Activated T-helper 9 cell treated with anti-CD3 and anti-CD28 coated beads, Interleukin-2, amount 50 U/mL, for 16 hours (primary cell): ENCODE results near the gene PTPRN2.
"Not testable (repeated sequence)": the region's sequence is repeated elsewhere in the genome, so short reads cannot be mapped to it uniquely, and the experiment has no call there.

Experiments used
- DNase-seq: peaks from one replicate; pipeline ENCODE4 v3.0.0-alpha.2; 2020; ENCODE audit warnings: low read depth

The PTPRN2 gene

DNA sequence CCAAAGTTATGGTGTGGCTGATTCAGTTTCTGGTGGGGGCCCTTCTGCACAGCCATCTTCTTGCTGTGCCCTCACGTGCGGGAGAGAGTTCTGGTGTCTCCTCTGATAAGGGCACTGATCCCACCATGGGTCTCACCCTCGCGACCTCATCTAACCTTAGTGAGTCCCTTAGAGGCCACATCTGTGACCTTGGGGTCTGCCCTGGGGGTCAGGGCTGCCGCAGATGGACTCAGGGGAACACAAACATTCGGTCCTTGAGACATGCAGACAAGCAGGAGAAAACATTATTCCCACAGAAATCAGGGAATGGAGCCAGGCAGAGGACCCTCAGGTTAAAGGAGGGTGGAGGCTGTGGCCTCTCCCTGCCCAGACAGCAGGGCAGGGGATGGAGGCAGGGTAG is 1072.9 kb downstream of the PTPRN2 start:
- DNase-seq: no peak

GRCh38 chr7:157514306-157514705 is 1073.3 kb downstream of the PTPRN2 start:
- no peak for DNase-seq

- no peak for DNase-seq
These were observed 1073.9 kb downstream of the PTPRN2 start for GRCh38 chr7:157513682-157514081.

GRCh38 chr7:157513162-157513621 is 1074.4 kb downstream of the PTPRN2 start:
- no peak for DNase-seq

- no peak for DNase-seq
These were observed 1078.4 kb downstream of the PTPRN2 start for GRCh38 chr7:157509226-157509625.

GRCh38 chr7:157508477-157508881 is 1079.1 kb downstream of the PTPRN2 start:
- no peak for DNase-seq

DNA sequence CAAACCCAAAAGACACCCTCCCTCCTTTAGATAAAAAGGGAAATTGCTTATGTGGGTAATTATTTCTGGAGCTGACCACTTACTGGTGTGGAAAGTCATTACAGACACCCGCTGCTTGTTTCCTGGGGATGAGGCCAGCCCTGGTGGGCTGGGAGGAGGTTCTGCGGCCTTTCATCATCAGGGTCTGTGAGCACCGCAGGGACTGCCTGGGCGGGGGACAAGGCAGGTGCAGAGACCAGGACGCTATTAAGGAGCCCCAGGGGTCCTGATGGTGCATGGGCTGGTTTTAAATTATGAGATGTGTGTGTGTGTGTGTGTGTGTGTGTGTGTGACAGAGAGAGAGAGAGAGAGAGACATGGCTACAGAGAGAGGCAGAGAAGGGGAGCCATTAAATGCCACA is 1079.6 kb downstream of the PTPRN2 start:
- DNase-seq: no peak

GRCh38 chr7:157506268-157506667 is 1081.4 kb downstream of the PTPRN2 start:
- no peak for DNase-seq

GRCh38 chr7:157505646-157506045 is 1082.0 kb downstream of the PTPRN2 start:
- no peak for DNase-seq

- no peak for DNase-seq
These were observed 1084.4 kb downstream of the PTPRN2 start for GRCh38 chr7:157503229-157503628.

DNA sequence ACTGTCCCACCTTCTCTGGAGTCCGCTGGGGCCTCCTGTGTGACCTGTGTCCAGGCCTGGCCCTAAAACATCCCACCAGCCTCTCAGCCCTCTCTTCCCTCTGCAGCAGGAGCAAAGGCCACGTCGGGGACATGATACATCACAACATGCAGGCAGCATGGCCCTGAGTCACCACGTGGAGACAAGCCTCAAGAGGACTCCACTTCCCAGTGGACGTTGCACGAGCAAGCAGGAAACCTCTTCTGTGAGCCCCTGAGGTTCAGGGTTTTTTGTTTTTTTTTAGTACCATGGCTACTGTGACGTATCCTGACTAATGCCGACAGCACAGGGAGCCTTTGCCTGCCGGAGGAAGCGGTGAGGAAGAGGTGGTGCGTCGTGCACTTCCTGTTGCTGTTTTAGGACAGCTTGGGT is 1084.9 kb downstream of the PTPRN2 start:
- DNase-seq: peak; percentile 30

GRCh38 chr7:157501581-157501980 is 1086.0 kb downstream of the PTPRN2 start:
- peak; percentile 15 for DNase-seq

GRCh38 chr7:157500989-157501540 is 1086.6 kb downstream of the PTPRN2 start:
- DNase-seq: not testable (repeated sequence)

GRCh38 chr7:157500171-157500960 is 1087.3 kb downstream of the PTPRN2 start:
- no peak for DNase-seq

GRCh38 chr7:157499835-157500153 is 1087.8 kb downstream of the PTPRN2 start:
- no peak for DNase-seq

- no peak for DNase-seq
These were observed 1088.3 kb downstream of the PTPRN2 start for GRCh38 chr7:157499121-157499834.

DNA sequence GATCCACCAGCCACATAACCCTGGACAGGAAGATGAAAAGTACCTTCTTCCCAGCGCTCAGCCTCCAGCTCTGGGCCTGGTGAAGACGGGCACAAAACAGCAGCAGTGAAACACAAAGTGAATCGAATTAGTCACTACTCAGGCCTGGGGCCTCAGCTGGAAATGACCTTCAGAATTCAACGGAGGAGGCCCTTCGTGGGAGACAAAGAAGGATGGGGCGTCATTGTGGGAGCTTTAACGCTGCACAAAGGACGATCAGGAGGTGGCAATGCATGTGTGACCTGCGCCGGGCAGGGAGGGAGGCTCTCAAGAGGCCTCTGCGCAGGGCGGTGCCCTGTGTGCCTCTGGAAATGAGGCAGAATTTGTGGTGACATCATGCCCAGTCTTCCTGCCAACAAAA is 1089.0 kb downstream of the PTPRN2 start:
- no peak for DNase-seq

DNA sequence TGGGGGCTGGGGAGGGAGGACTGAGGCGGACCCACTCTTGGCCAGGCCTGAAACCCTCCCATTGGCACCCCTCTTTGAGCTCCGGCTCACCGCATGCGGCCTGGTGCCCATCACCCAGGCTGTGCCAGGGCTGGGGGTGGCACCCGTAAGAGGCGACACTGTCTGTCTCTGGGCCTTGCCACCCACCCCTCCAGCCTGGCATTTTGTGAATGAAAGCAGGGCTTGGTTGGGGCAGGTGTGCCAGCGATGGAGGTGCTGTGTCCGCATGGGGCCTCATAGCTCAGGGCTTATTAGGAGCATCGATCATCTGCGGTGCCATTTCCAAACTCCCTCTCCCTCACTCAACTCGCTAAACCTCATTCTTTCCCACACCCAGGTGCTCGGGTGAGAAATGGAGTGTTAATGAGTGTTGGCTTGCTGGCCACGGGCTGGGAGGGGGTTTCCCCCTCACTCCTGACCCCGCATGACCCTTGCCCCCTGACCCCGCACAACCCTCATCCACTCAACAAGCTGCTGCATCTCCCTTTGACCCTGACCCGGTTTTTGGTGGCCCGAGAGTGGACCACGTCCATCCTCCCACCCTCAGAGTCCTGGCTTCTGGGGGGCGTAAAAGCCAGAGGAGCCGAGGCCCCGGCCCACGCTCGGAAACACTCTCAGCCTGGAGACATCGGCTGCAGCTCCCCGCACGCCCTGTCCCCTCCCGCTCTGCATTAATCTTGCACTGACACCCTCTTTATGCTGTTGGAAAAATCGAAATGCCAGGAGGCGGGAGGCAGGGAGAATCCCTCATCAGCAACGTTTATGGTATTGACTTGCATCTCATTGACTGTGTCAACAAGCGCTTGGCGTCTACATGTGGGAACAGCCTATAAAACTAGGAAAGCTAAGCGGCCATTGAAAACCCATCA is 1089.6 kb downstream of the PTPRN2 start:
- DNase-seq: no peak

DNA sequence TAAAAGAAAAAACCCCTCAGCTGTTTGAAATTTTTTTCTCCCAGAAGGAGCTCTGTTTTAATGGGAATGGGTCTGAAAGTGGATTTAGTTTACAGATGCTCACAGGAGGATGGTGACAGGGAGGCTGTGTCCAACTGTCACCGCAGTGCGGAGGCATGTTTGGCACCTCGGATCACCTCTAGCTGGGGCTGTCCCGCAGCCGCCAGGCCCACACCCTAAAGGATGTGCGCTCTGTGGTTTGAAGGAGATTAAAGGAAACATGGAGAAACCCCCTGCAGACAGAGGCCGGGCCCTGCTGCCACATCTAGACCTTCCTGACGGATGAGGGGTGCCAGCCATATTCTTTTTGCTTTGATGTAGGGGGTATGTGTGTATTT is 1090.3 kb downstream of the PTPRN2 start:
- no peak for DNase-seq

DNA sequence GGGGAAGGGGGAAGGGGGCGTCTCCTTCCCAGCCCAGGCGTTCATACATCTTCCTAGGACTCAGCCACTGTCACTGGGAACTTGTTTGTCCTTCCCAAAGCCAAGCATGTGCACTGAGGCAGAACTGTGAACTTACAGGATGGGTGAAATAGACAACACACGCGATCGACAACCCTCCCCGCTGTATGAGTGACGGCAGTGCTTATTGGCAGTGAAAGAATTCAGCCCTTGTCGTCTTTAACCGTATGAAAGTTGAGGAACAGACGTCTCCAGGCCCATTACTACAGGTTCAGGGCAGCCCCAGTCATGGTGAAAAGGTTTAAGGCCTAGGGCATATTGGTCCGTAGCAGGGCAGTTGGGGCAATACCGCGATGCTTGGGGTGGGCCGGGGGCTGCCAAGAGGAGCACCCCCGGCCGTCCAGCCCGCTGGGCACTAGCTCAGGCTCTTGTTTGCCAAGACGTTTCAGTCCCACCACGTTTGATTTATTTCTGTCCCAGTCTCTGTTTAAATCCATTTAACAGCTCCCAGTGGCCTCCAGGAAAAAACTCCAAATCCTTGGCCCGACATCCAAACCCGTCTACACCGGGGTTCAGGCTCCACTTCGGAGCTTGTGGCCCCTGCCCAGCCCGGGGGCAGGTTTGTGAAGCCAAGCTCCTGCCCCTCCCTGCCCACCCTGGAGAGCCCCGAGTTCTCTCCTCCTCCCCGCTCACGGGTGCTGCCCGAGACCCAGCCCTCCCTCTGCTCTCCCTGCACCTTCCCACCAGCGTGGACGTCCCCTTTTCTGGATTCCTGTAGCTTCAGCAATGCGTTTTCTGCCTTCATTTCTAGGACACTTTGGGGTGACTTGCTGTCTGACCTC is 1091.0 kb downstream of the PTPRN2 start:
- no peak for DNase-seq

- DNase-seq: no peak
These were observed 1092.0 kb downstream of the PTPRN2 start for GRCh38 chr7:157495594-157495993.
